HG03095 (cell line): ENCODE results near the gene BSN.
"Not testable (repeated sequence)": the region's sequence is repeated elsewhere in the genome, so short reads cannot be mapped to it uniquely, and the experiment has no call there.

ENCODE experiments used
- ATAC-seq: cut with Tn5 transposase; IDR thresholded peaks from one replicate; pipeline ENCODE4 v1.9.1; 2021; ENCODE audit warnings: moderate library complexity; ENCODE audit not compliant: unreplicated experiment

The BSN gene

DNA sequence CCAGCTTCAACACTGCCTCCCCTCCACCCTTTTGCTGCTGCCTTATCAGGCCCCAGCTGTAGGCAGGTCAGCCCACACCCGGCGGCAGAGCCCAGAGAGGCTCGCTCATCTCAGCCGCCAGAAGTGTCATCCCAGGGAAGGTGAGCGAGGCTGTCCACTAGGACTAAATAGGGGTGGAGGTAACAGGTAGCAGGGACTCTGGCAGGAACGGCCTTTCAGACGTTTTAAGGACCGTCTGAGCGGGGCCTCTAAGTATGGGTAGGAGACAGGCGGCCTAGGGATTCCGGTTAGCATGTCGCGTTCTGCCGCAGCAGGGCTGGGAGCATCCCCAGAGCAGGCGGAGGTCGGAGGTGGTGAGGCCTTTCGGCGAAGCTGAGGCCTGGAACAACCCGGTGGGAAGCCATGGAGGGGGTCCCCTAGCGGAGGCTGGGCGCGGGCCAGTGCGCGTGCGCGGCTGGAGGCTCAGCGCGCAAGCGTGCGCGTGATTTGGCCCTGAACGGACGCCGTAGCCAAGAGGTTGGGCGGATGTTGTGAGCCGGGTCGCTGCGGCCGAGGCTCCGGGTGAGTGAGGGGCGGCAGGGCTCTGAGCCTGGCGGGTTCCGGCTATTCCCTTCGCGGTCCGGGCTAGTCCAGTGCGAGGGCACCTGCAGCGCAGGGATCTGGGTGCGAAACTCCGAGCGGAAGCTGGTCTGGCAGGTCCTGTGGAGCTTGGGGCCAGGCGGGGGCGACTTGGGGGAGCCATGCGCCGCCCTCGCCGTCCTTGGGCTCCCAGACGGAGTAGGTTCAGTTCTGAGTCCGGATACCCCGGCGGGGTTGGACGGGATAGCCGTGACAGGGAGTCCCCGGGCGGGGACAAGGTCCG is 135.0 kb downstream of the BSN start, which contains the start of the genes MST1 and RNF123:
MST1 (minus strand) TSS at position 429 of the 862 bp plus-strand sequence. CDS start 783 bp downstream, outside the sequence.
RNF123 (plus strand) TSS at position 512 of the 862 bp plus-strand sequence. CDS start 1,609 bp downstream, outside the sequence.
- peak; percentile 55 for ATAC-seq

DNA sequence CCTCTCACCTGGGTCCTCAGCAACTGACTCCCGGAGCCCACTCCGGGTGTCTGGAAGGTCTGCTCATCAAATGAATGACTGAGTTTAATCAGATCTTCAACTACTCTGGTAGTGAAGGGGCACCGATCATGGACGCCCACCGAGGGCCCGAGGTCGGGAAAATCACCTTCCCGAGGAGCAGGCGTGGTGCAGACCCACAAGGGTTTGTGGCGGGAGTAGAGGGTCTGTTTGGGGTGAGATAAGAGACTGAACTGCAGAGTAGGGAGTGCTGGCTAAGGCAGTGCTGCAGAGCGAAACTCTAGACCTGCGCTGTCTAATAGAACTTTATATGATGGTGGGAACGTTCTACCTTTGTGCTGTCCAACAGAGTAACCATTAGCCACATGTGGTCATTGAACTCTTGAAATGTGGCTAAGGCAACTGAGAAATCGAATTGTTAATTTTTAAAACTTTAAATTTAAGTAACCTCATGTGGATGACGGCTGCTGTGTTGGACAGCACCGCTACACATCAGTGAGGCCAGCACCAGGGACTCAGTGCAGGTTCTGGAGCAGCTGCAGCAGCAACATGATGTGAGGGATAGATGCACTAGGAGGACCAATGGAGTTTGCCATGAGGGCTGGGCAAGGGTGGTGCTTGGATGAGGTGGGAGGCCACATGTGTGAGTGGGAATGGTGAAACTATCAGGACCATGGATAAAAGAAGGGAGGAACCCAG is 135.8 kb downstream of the BSN start:
- ATAC-seq = not testable (repeated sequence)

GRCh38 chr3:49690856-49691255 is 136.6 kb downstream of the BSN start:
- ATAC-seq = not testable (repeated sequence)

GRCh38 chr3:49691481-49691880 is 137.2 kb downstream of the BSN start:
- not testable (repeated sequence) for ATAC-seq

- ATAC-seq = not testable (repeated sequence)
Measured at GRCh38 chr3:49694409-49695070, 140.3 kb downstream of the BSN start.

DNA sequence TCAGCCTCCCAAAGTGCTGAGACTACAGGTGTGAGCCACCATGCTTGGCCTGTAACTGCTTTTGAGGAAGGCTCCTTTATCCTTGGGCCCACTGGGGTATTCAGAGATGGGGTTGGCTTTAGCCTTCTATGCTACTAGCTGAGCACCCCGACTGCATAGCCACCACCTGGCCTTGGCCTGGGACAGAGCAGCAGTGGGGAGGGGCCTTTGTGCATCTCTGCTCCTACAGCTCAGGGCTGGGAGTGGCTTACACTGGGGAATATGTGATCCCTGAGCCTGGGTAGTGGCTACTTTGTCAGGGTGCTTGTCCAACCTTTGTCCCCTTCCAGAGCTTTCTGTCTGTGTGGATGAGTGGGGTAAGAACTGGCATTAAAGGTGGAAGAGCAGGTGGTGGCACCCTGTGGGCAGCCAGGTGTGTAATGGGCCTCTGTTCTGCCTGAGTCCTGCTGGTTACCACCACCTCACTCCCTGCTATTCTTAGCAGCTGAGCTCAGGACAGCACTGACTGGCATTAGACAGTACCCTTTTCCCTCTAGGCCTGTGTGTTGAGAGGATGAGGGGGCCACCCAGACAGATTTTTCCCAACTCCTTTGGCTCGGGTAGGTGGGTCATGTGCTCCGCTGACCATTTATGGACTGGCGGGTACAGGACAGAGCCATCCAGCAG is 141.2 kb downstream of the BSN start:
- ATAC-seq = not testable (repeated sequence)

DNA sequence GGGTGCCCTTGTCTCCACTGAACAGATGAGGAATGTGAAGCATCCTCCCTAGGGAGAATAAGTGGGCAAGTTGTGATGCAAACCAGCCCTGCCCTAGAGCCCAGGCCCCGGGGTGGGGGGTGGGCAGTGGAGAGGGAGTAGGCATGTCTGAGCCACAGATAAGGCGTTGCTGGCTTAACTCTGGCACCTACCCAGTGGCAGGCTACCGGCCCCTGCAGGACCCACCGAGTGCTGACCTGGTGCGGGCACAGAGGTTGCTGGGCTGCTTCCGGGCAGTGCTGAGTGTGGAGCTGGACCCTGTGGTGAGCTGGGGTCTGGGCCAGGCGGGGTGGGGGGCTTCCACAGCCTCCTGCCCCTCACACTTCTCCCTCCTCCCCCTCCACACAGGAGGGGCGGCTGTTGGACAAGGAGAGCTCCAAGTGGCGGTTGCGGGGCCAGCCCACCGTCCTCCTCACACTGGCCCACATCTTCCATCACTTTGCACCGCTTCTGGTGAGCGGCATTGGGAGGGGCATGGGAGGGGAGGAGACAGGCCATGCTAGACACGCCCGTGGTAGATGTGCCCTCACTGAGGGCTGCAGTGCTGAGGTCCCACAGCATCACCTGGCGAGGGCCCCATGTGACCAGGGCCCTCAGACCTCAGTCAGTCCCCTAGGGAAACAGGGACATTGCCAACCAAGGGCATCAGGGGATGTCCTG is 145.2 kb downstream of the BSN start:
- ATAC-seq = no peak

GRCh38 chr3:49700014-49700413 is 145.7 kb downstream of the BSN start:
- no peak for ATAC-seq

- no peak for ATAC-seq
Measured at GRCh38 chr3:49700453-49701128, 146.3 kb downstream of the BSN start.

GRCh38 chr3:49701388-49702077 is 147.3 kb downstream of the BSN start:
- no peak for ATAC-seq

- ATAC-seq = no peak
Measured at GRCh38 chr3:49702672-49703071, 148.4 kb downstream of the BSN start.

DNA sequence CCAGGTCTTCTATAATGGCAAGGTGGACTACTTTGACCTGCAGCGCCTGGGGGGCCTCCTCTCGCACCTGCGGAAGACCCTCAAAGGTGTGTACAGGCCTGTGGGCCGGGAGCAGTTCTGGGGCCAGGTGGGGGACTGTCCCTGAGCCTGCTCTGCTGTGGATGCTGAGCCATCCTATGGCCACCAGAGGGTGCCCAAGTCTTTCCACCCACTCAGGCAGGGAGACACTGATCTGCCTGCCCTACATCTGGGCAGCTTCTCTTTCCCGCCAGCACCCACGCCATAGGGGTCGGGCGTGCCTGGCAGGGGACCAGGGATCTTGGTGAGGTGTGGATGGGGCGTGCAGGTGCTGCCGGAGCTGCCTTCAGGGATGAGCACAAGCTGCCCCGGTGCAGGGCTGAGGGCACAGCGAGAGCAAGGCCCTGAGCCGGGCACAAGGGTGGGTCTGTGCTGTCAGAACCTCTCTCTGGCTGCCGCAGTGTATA is 149.2 kb downstream of the BSN start:
- peak; percentile 74 for ATAC-seq

DNA sequence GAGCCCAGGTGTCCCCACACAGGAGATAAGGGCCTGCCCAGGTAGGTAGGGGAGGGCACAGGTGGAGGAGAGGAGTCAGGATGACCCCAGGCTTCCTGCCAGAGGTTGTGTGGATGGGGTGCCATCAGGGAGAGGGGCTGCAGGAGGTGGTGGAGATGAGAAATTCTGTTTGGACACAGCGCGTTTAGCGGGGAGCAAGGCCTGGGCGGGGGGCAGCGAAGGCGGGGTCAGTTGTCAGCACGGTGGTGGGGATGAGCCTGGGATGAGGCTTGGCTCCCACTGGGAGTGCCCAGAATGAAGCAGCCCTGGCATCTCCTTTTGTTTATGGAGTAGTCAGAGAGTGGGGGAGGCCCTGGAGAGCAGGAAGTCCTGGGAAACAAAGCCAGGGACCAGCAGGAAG is 149.7 kb downstream of the BSN start:
- no peak for ATAC-seq

DNA sequence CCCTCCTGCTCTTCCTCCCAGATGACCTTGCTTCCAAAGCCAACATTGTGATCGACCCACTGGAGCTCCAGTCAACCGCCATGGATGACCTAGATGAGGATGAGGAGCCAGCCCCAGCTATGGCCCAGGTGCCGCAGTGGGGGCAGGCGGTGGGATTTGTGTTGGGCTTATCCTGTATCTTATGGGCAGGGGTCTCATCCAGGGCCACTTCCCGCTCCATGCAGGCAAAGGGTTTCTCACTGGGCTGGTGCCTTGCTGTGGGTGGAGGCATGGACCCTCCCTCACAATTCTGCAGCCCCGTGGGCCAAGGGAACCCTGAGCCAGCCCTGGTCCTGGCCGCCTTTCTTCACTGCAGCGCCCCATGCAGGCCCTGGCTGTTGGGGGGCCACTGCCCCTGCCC is 150.4 kb downstream of the BSN start:
- ATAC-seq = no peak

- ATAC-seq = no peak
Measured at GRCh38 chr3:49705390-49705960, 151.2 kb downstream of the BSN start.

DNA sequence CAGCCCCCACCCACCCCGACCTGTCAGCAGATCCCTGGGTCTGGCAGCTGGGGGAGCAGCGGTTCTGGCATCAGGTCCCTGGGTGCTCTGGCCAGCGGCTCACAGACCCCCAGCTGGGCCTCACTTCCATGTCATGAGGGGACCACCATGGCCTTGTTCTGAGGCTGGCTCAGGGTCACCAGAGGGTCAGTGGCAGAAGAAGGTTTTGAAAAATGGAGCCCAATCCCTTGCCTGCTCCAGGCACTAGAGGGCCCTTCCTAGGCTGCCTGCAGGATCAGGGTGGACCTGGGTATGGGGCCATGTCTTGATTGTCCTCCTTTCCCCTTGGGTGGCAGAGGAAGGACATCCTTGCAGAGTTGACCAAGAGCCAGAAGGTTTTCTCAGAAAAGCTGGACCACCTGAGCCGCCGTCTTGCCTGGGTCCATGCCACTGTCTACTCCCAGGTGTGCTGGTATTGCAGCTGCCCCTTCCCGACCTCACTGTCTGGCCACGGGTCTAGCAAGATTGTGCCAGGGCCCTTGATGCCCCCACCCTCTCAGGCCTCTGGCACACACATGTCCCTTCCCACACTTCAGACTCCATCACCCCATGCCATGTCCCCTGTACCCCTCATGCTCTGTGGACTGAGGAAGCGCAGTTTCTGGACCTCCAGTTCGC is 152.3 kb downstream of the BSN start:
- ATAC-seq = no peak

- no peak for ATAC-seq
Measured at GRCh38 chr3:49707113-49707480, 152.8 kb downstream of the BSN start.

GRCh38 chr3:49709852-49710251 is 155.6 kb downstream of the BSN start:
- no peak for ATAC-seq
